HG02678 (cell line): ENCODE data around the gene SIDT2.
A peak's percentile ranks its signal among the peaks of the same experiment; 100 is the strongest.
"Not testable (repeated sequence)": the region's sequence is repeated elsewhere in the genome, so short reads cannot be mapped to it uniquely, and the experiment has no call there.

ENCODE experiments used
- ATAC-seq: cut with Tn5 transposase; IDR thresholded peaks from one replicate; pipeline ENCODE4 v1.9.1; 2021; ENCODE audit warnings: mild to moderate bottlenecking, moderate library complexity; ENCODE audit not compliant: unreplicated experiment

SIDT2 gene

GRCh38 chr11:117178210-117179034, at the start of gene SIDT2:
Gene SIDT2, plus strand, starts transcription at chr11:117178743. Its CDS starts 521 bp downstream, at chr11:117179264.
- peak; percentile 92 for ATAC-seq

GRCh38 chr11:117130396-117130795, 48.1 kb upstream of the SIDT2 start:
- not testable (repeated sequence) for ATAC-seq

GRCh38 chr11:117130879-117131278, 47.7 kb upstream of the SIDT2 start:
- ATAC-seq, result no peak

DNA sequence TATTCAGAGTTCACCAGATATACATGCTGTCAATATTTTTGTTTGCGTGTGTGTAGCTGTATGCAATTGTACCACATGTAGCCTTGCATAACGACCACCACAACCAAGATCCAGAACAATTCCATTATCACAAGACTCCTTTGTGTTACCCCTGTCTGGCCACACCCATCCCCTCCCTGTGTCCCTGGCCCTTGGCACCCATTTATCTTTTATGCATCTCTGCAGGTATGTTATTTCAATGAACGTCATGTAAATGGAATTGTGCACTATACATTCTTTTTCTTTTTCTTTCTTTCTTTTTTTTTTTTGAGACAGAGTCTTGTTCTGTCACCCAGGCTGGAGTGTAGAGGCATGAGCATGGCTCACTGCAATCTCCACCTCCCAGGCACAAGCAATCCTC, 44.1 kb upstream of the SIDT2 start:
- no peak for ATAC-seq

DNA sequence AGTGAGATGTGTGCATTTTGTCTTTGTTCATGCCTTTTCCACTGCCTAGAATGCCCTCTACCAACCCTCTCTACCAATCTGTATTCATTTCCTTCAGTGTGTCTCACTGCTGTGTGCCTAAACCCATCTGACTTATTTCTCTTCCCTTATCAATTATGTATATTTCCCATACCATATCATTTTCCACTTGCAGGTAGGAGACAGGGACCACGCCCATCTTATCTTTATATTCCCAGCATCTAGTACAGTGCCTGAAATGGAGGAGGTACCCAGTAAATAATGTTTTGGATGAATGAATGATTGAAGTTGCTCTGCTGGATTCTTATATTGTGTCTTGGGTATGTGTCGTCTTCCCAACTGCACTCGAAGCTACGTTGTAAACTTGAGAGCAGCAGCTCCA, 43.6 kb upstream of the SIDT2 start:
- not testable (repeated sequence) for ATAC-seq

DNA sequence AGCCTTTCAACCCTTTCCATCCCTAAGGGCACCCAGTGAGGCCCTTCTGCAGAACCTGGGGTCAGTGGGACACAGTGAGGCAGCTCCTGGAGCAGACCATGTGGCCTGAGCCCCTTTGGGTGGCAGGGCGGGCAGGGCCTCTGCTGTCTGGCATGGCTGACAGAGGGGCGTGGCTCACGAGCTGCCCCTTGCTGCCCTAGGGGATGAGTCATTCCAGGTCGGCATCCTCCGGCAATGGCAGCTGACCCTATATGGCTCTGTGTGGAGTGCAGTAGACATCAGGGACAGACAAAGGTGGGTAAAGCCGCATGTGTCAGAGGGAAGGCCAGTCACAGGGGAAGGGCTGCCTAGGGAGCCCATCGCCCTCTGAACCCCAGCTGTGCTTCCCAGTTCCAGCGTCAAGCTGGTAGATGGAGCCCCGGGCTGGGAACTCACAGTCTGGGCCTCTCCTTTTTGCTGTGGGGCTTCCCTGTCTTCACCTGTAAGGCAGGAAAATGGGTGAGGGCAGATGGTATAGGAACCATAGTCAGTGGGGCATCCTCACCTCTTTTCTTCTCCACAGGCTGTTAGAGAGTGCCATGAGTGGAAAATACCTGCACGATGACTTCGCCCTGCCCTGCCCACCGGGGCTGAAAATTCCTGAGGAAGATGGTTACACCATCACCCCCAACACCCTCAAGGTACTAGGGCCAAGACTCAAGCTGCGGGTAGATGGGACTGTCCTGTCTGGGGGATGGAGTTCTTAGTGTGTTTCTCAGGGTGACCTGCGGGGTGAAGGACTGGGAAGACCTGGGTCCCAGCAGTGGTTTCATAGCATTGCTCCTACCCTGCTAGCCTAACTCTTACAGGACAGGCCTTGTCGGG, 41.1 kb upstream of the SIDT2 start:
- ATAC-seq, result not testable (repeated sequence)

DNA sequence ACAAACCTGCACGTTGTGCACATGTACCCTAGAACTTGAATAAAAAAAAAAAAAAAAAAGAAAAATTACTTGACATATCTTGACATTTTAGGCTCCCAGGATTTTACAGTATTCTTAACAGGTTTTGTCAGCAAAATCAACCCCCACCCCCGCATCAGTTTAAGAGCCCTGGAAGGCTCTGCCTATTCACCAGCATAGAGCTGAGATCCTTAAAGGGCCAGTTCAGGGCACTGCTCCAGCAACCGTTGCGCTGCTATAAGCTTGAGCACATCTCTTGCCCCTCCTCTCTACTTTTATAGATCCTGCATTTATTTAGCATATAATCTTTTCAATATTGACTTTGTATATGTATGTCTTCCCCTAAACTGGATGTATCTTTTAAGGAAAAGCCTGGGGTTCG, 35.2 kb upstream of the SIDT2 start:
- no peak for ATAC-seq

DNA sequence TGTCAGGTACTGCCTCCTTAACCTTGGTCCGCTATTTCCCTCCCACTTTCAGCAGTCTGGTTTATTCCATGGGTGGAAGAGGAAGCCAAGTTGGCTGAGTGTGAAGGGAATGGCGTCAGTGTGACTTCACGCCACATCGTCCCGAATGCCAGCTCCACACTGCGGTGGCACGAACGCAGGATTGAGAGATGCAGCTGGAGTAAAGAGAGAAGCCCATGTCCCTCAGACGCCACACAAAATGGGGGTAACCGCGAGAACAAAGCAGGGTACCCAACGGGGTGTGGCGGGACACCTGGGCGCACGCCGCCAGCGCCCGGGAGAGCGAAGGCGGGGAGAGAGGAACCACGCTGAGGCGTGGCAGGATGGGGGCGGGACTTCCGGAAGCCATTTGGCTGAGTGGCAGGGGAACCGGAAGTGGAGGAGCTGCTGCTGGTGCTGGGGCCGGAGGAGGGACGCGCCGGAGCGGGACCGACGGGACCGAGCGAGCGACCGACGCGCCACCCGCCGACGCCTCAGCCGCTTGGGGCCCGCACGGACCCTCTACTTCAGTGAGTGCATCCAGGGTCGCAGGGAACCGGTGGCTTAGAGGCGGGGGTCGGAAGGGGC, 34.6 kb upstream of the SIDT2 start, which contains the start of gene PAFAH1B2:
Gene PAFAH1B2 (plus strand): TSS at position 417 of the 606 bp plus-strand sequence. CDS start 8,161 bp downstream, outside the sequence.
- ATAC-seq, result peak; percentile 97

DNA sequence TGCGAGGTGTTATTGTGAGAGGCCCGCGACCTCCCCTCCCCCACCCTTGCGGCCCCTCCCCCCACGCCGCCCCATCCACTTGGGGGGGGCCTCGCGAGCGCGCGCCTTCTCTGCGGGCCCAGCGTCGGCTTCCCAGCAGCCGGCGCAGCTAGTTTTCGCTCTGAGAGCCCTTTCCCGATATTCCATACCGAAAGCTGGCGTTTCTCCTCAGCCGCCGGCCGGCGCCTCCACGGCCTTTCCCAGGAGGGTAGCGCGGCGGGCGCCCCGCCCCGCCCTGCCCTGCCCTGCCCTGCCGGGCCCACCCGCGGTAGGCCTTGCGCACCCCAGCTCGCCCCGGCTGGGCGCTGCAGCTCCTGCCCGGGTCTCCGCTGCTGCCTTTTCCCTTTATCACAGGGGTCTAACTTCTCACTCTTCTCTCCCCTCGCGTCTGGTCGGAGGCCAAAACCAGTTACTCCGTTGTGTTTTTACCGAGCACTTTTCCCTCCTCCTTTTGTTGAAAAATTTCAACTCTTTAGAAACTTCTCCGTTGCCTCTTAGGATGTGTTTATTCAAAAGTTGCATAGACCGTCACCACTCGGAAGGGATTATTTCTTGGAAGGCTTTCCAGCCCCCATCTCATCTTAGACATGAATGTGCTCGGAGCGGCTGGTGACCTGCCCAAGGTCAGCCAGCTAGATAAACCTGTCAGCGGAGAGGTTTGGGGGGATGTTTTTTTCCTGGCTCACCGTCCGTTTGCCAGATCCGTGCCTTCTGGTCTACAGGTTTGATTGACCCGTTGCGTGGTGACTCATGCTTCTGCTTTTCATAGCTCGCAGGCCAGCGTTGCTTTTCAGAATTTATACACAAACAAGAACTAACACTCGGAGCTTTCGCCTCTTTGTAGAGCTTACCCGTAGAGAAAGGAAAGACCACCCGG, 33.8 kb upstream of the SIDT2 start:
- peak; percentile 43 for ATAC-seq

DNA sequence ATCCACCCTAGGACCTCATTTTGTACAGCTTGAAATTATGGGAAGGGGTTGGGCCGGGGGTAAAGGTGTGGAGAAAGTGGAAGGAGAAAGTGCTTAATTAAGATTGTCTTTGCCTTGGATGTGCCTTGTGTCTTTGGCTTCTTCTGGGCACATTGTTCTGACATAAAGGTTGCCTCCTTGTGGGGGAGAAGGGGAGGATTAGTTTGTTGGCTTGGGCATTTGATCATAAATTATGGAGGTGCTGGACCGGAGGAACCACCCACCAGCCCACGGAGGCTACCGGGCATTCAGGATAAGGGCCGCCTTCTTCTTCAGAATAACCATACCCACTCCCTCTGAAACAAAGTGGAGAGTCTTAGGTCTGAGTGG, 33.2 kb upstream of the SIDT2 start:
- ATAC-seq, result no peak

DNA sequence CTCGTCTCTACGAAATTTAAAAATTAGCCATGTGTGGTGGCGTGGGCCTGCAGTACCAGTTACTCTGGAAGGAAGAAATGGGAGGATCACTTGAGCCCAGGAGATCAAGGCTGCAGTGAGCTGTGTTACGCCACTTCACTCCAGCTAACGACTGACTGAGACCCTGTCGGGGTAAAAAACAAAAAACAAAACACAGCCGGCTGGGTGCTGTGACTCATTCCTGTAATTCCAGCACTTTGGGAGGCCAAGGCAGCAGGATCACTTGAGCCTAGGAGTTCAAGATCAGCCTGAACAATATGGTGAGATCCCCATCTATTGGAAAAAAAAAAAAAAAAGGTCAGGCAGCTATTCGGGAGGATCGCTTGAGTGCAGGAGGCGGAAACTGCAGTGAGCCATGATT, 32.0 kb upstream of the SIDT2 start:
- no peak for ATAC-seq

DNA sequence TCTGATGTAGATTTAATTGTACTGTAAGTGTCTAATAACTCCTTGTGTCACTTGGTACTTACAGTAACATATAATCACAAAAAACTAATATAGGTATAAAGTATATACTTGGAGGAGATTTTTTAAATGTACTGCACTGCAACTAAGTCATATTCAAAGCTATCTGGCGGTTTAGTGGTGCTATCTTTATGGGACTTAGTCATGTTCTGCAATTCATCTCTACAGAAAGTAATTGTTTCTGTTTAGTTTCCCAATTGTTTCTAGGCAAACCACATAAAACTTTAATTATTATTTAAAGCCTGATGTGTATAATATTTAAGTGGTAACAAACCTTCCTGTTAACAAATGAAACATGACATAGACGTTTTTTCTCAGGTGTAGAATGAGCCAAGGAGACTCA, 26.5 kb upstream of the SIDT2 start:
- no peak for ATAC-seq

GRCh38 chr11:117154468-117154867, 24.1 kb upstream of the SIDT2 start:
- no peak for ATAC-seq

DNA sequence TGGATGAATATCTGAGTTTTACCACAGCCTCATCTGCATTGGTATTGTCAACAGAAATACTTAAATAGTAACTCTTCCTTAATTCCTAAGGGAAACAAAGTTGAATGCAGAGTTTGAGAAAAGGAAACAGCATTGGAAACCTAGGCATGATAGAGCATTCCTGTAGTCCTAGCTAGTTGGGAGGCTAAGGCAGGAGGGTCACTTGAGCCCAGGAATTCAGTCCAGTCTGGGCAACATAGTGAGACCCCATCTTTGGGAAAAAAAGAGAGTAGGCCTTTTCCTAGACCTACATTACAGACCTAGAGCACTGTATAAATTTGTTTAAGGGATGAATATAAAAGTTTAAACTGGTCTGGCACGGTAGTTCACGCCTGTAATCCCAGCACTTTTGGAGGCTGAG, 21.0 kb upstream of the SIDT2 start:
- ATAC-seq, result no peak

DNA sequence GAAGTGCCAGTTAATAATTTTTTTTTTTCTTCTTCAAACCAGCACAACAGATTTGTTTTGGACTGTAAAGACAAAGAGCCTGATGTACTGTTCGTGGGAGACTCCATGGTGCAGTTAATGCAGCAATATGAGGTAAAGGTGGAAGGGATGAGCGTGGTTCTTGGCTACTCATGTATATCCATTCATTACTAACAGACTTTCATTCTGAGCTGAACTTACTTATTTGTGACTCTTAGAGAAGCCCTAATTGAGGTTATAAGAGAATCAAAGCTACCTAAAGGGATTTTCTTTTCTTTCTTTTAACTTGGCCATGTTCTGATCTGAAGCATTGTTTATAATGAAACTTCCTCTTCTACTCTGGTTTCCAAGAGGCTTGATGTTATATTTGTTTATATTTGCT, 18.7 kb upstream of the SIDT2 start:
- no peak for ATAC-seq

DNA sequence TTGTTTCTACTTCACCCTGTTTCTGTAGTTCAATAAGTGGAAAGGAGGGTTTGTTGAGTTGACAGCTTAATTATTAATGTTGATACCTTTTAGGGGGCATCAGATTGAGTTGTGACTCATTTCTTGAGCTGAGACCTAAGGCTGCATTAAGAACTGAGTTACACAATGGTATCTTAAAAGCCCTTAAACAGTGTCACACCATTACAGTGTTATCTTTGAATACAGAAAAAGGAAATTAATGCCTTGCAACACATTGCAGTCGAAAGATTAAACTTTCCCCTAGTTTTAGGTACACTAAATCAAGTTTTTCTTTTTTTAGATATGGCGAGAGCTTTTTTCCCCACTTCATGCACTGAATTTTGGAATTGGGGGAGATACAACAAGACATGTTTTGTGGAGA, 17.7 kb upstream of the SIDT2 start:
- ATAC-seq, result no peak

DNA sequence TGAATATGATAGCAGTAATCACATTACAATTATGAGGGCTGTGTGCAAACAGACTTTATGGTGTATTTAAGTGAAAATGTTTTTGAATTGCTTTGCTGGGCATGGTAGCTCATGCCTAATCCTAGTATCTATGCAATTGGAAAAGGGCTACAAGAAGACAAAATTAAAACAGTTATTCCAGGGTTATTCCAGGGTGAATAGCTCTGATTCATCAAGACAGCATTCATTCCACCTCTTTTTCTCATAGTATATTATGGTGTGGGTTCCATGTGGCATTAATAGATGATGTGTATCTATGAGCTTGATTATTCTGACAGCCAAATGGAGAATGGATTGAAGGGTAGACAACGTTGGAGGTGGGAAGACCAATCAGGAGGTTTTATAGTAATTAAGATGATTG, 12.1 kb upstream of the SIDT2 start:
- ATAC-seq, result no peak

- no peak for ATAC-seq
These were observed 8.8 kb upstream of the SIDT2 start for GRCh38 chr11:117169736-117170135.

DNA sequence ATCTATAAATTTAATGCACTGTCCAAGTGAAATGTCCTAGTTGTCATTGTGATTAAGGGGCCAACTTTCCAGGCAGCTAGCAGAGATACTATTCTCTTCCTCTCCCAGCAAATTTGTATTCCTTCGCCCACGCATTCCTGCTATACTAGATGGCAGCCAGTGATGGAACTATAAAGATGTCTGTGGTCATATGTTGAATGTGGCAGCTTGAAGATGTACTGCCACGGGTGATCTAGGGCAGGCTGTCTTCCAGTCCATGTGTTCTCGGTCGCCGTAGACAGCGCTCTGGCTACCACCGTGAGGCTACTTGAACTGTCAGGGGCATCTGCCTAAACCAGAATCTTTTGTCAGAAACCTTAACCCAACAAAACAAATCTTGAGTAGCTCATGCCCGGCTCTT, 8.3 kb upstream of the SIDT2 start:
- no peak for ATAC-seq

GRCh38 chr11:117171007-117171403, 7.5 kb upstream of the SIDT2 start:
- ATAC-seq, result no peak
